ENCODE data around the gene CLECL1. TPM values are rescaled to one million over a fixed set of nuclear protein-coding genes. Genes with fewer than 3 reads are reported as not detected.
A peak's percentile ranks its signal among the peaks of the same experiment; 100 is the strongest.
"Not testable (repeated sequence)": the region's sequence is repeated elsewhere in the genome, so short reads cannot be mapped to it uniquely, and the experiment has no call there.

CLECL1 gene
- total RNA-seq, 1 donor from 2014 or later: 111 TPM

DNA sequence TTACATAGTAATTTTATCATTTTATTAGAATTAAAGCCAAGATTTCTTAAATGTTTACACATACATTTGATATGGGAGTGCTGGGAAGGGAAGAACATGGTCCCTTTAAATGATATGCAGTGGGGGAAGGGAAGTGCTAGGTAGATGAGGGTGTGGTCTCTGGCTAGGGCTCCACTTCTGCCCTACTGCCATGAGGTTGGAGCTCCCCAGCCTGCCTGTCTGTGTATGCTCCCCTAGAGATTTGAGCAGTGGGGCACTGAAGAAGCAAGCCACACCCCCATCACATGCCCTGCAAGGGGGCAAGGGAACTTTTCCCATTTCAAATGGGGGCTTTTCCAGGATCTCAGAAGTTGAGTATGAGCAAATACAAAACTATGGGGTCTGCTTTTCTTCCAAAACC, 25.5 kb downstream of the CLECL1 start:
- ATAC-seq (ENCODE audit: low read depth) (peak; percentile 51), DNase-seq (no peak)
- Mint-ChIP-seq H3K27ac (peak overlapping the region; percentile 93), H3K27me3 (no peaks in the 10 kb centered on the region), H3K36me3 (ENCODE audit: low read depth) (peaks cover 15% of the 10 kb centered on the region), H3K9me3 (peaks cover 5% of the 10 kb centered on the region), H3K4me3 (peak overlapping the region; percentile 59), H3K4me1 (peaks cover 88% of the 10 kb centered on the region)
- ChIA-PET POLR2A (interaction anchor here (1.2 to 9.1 kb wide), 13 partner anchors 7 to 60 kb away, joined by 3 to 89 read pairs (median 7); partner anchors contain the start of genes CLEC2D and CLECL1), CTCF (interaction anchor here (0.8 to 4.9 kb wide), 10 partner anchors 10 to 73 kb away, joined by 4 to 36 read pairs (median 10); no protein-coding TSS in a partner anchor)
- TF ChIP-seq, protein P1, sequence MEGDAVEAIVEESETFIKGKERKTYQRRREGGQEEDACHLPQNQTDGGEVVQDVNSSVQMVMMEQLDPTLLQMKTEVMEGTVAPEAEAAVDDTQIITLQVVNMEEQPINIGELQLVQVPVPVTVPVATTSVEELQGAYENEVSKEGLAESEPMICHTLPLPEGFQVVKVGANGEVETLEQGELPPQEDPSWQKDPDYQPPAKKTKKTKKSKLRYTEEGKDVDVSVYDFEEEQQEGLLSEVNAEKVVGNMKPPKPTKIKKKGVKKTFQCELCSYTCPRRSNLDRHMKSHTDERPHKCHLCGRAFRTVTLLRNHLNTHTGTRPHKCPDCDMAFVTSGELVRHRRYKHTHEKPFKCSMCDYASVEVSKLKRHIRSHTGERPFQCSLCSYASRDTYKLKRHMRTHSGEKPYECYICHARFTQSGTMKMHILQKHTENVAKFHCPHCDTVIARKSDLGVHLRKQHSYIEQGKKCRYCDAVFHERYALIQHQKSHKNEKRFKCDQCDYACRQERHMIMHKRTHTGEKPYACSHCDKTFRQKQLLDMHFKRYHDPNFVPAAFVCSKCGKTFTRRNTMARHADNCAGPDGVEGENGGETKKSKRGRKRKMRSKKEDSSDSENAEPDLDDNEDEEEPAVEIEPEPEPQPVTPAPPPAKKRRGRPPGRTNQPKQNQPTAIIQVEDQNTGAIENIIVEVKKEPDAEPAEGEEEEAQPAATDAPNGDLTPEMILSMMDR (IDR thresholded peaks at IDR 0.05): no peak
- intact Hi-C loops (cut with micrococcal nuclease): loop anchor here (2.0 to 5.0 kb wide), 2 partner anchors 15 to 35 kb away; no protein-coding TSS in a partner anchor

DNA sequence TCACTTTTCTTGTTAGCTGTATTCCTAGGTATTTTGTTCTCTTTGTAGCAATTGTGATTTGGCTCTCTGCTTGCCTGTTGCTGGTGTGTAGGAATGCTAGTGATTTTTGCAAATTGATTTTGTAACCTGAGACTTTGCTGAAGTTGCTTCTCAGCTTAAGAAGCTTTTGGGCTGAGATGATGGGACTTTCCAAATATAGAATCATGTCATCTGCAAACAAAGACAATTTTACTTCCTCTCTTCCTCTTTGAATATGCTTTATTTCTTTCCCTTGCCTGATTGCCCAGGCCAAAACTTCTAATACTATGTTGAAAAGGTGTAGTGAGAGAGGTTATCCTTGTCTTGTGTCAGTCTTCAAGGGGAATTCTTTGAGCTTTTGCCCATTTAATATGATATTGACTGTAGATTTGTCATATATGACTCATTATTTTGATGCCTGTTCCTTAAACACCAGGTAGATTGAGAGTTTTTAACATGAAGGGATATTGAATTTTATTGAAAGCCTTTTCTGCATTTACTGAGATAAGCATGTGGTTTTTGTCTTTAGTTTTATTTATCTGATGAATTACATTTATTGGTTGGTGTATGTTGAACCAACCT, 26.7 kb downstream of the CLECL1 start:
- Mint-ChIP-seq H3K9me3 (peaks cover 5% of the 10 kb centered on the region), H3K4me1 (peaks cover 88% of the 10 kb centered on the region), H3K36me3 (ENCODE audit: low read depth) (peaks cover 15% of the 10 kb centered on the region), H3K27me3 (no peaks in the 10 kb centered on the region), H3K27ac (peak overlapping the region; percentile 87), H3K4me3 (peak overlapping the region; percentile 67)
- no peak for DNase-seq
- ChIA-PET POLR2A (interaction anchor here (0.6 to 4.7 kb wide), 13 partner anchors 8 to 58 kb away, joined by 3 to 49 read pairs (median 5); partner anchors contain the start of genes CLEC2D and CLECL1), CTCF (interaction anchor here (0.7 to 4.9 kb wide), 7 partner anchors 24 to 72 kb away, joined by 3 to 24 read pairs (median 4); no protein-coding TSS in a partner anchor)
- TF ChIP-seq, protein P1 (IDR thresholded peaks at IDR 0.05): no peak
- intact Hi-C loops (cut with micrococcal nuclease): loop anchor here (1.0 to 5.0 kb wide), 5 partner anchors 8 to 58 kb away; no protein-coding TSS in a partner anchor
- ATAC-seq (ENCODE audit: low read depth): no peak

DNA sequence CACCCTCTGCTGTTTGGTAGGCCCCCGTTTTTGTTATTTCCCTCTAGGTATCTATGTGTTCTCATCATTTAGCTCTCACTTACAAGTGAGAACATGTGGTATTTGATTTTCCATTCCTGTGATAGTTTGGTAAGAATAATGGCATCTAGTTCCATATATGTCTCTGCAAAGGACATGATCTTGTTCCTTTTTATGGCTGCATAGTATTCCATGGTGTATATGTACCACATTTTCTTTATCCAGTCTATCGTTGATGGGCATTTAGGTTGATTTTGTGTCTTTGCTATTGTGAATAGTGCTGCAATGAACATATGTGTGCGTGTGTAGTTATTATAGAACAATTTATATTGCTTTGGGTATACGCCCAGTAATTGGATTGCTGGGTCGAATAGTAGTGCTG, 28.3 kb downstream of the CLECL1 start:
- POLR2A ChIA-PET: interaction anchor here (0.7 to 5.7 kb wide), 2 partner anchors 10 to 17 kb away, joined by 3 to 37 read pairs; no protein-coding TSS in a partner anchor

DNA sequence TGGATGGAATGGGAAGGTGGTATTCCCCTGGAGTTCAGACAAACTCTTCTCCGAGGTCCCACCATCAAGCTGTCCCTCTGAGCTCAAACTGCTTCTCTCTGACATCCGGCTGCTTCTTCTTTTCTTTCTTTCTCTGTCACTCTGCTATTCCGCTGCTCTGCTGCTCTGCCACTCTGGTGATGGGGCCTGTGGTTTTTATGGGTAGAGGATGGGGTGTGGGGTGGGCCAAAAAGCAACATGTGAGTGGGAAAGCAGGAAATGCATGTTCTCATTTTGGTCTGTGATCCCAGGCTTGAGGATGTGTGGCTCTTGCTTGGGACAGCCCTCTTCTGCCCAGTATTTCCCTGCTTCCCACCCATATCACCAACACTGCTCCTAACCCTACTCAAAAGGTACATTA, 30.6 kb downstream of the CLECL1 start:
- ATAC-seq (ENCODE audit: low read depth) (peak; percentile 41), DNase-seq (no peak)
- H3K36me3 Mint-ChIP-seq (ENCODE audit: low read depth): peaks cover 19% of the 10 kb centered on the region
- peak overlapping the region; percentile 65 for H3K4me3 Mint-ChIP-seq
- no peaks in the 10 kb centered on the region for H3K27me3 Mint-ChIP-seq
- ChIA-PET CTCF (interaction anchor here (0.6 to 1.0 kb wide), 2 partner anchors 32 to 68 kb away, joined by 3 to 5 read pairs; no protein-coding TSS in a partner anchor), POLR2A (interaction anchor here (0.7 to 5.7 kb wide), 18 partner anchors 10 to 68 kb away, joined by 3 to 37 read pairs (median 5); partner anchors contain the start of genes CD69, CLEC2D and CLECL1)
- H3K27ac Mint-ChIP-seq: peak overlapping the region; percentile 85
- H3K4me1 Mint-ChIP-seq: peaks cover 85% of the 10 kb centered on the region
- TF ChIP-seq, protein P1 (IDR thresholded peaks at IDR 0.05): no peak
- intact Hi-C loops (cut with micrococcal nuclease): loop anchor here (5.0 kb wide), 1 partner anchor 370 kb away; no protein-coding TSS in a partner anchor
- peaks cover 7% of the 10 kb centered on the region for H3K9me3 Mint-ChIP-seq

More for the DNA sequence above, 28.3 kb downstream of the CLECL1 start:
- CTCF ChIA-PET: interaction anchor here (0.8 kb wide), 1 partner anchor 17 kb away, joined by 3 read pairs; no protein-coding TSS in a partner anchor
- H3K4me3 Mint-ChIP-seq; H3K27me3 Mint-ChIP-seq; ATAC-seq (ENCODE audit: low read depth); DNase-seq; H3K9me3 Mint-ChIP-seq: not testable (repeated sequence)
- peak overlapping the region; percentile 47 for H3K27ac Mint-ChIP-seq
- intact Hi-C loops (cut with micrococcal nuclease): loop anchor here (5.0 kb wide), 1 partner anchor 372 kb away; no protein-coding TSS in a partner anchor
- peaks cover 88% of the 10 kb centered on the region for H3K4me1 Mint-ChIP-seq
- peaks cover 16% of the 10 kb centered on the region for H3K36me3 Mint-ChIP-seq (ENCODE audit: low read depth)

DNA sequence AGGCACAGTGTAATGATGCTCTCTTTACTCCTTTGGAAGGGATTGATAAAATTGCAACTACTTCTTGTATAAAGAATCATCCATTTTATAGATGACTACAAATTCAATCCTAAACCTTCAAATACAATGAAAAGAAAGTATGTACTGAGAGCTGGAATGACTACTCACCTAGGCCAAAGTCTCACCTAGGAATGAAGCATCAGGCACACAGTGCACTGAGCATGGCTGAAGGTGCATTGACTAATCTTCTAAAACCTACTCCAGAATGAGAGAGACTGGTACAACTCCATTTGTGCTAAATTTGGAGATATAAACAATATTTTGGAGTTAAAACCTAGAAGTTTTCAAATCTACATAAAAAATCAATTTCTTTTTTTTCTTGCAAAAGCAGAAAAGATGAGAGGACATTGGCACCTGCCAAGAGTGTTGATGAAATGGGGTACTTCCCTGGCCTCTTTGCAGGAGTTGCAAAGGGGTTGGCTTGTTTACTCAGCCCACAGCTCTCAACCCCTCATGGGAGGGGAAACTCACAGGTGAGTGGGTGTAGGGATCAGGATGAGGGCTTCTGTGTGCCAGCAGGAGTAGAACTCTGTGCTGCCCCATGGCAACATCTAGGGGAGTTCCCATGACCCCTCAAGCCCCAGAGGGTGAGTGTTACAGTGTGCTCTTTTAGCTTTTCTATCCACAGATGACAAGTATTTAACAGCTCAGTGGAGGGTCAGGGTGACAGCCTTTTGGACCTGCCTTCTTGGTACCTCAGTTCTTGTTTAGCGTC, 31.3 kb downstream of the CLECL1 start:
- peak; percentile 64 for ATAC-seq (ENCODE audit: low read depth)
- Mint-ChIP-seq H3K4me1 (peaks cover 83% of the 10 kb centered on the region), H3K9me3 (peaks cover 9% of the 10 kb centered on the region), H3K4me3 (peak overlapping the region; percentile 65), H3K36me3 (ENCODE audit: low read depth) (peaks cover 25% of the 10 kb centered on the region), H3K27ac (peak overlapping the region; percentile 85), H3K27me3 (no peaks in the 10 kb centered on the region)
- intact Hi-C loops (cut with micrococcal nuclease): loop anchor here (5.0 kb wide), 1 partner anchor 369 kb away; no protein-coding TSS in a partner anchor
- TF ChIP-seq, protein P1 (IDR thresholded peaks at IDR 0.05): no peak
- POLR2A ChIA-PET: interaction anchor here (0.7 to 5.7 kb wide), 19 partner anchors 10 to 67 kb away, joined by 3 to 37 read pairs (median 5); partner anchors contain the start of genes CD69, CLEC2D and CLECL1
- CTCF ChIA-PET: interaction anchor here (0.6 to 1.0 kb wide), 2 partner anchors 31 to 67 kb away, joined by 3 to 5 read pairs; no protein-coding TSS in a partner anchor
- no peak for DNase-seq

Measured in activated B cell treated with CpG ODN at 0.5 μM for 24 hours (primary cell).